Measurements from ENCODE around the gene ENTREP1. TPM values are rescaled to one million over a fixed set of nuclear protein-coding genes. Genes with fewer than 3 reads are reported as not detected.
"Not testable (repeated sequence)": the region's sequence is repeated elsewhere in the genome, so short reads cannot be mapped to it uniquely, and the experiment has no call there.

ENTREP1 gene
- total RNA-seq = not detected

- POLR2A ChIA-PET = no interaction called here
- peaks cover 64% of the 10 kb centered on the region for H3K27me3 Mint-ChIP-seq
- H3K4me1 Mint-ChIP-seq = peaks cover 7% of the 10 kb centered on the region
- H3K27ac Mint-ChIP-seq = no peak within 1 kb of the TSS
- CTCF ChIA-PET = no interaction called here
- no peak for DNase-seq
- no peaks in the 10 kb centered on the region for H3K36me3 Mint-ChIP-seq (ENCODE audit: low read depth)
- H3K4me3 Mint-ChIP-seq = no peak within 1 kb of the TSS
- H3K9me3 Mint-ChIP-seq = no peaks in the 10 kb centered on the region
These were observed at the start of gene ENTREP1 for GRCh38 chr9:69324549-69325401. Gene ENTREP1, plus strand, starts transcription at chr9:69325215. Its CDS starts 95 bp downstream, at chr9:69325310.

- Mint-ChIP-seq H3K36me3 (ENCODE audit: low read depth) (no peaks in the 10 kb centered on the region), H3K9me3 (peaks cover 28% of the 10 kb centered on the region), H3K27me3 (peaks cover 15% of the 10 kb centered on the region), H3K4me1 (peaks cover 2% of the 10 kb centered on the region), H3K4me3 (no peak overlapping the region), H3K27ac (no peak overlapping the region)
- POLR2A ChIA-PET = no interaction called here
- no peak for DNase-seq
- CTCF ChIA-PET = no interaction called here
These were observed 48.2 kb upstream of the ENTREP1 start for GRCh38 chr9:69276775-69277174.

- no peak for DNase-seq
- Mint-ChIP-seq H3K4me3 (no peak overlapping the region), H3K9me3 (peaks cover 28% of the 10 kb centered on the region), H3K4me1 (peaks cover 2% of the 10 kb centered on the region), H3K27ac (no peak overlapping the region), H3K27me3 (peaks cover 16% of the 10 kb centered on the region), H3K36me3 (ENCODE audit: low read depth) (no peaks in the 10 kb centered on the region)
- ChIA-PET POLR2A (no interaction called here), CTCF (no interaction called here)
These were observed 45.8 kb upstream of the ENTREP1 start for GRCh38 chr9:69279084-69279731.

GRCh38 chr9:69279733-69280132, 45.3 kb upstream of the ENTREP1 start:
- no peak overlapping the region for H3K4me3 Mint-ChIP-seq
- peaks cover 20% of the 10 kb centered on the region for H3K27me3 Mint-ChIP-seq
- ChIA-PET POLR2A (no interaction called here), CTCF (no interaction called here)
- H3K27ac Mint-ChIP-seq = no peak overlapping the region
- H3K9me3 Mint-ChIP-seq = peaks cover 28% of the 10 kb centered on the region
- H3K4me1 Mint-ChIP-seq = peaks cover 2% of the 10 kb centered on the region
- no peak for DNase-seq
- no peaks in the 10 kb centered on the region for H3K36me3 Mint-ChIP-seq (ENCODE audit: low read depth)

GRCh38 chr9:69283003-69283402, 42.0 kb upstream of the ENTREP1 start:
- ChIA-PET POLR2A (no interaction called here), CTCF (no interaction called here)
- H3K4me3 Mint-ChIP-seq = no peak overlapping the region
- peaks cover 33% of the 10 kb centered on the region for H3K27me3 Mint-ChIP-seq
- no peak for DNase-seq
- peaks cover 2% of the 10 kb centered on the region for H3K4me1 Mint-ChIP-seq
- no peak overlapping the region for H3K27ac Mint-ChIP-seq
- H3K36me3 Mint-ChIP-seq (ENCODE audit: low read depth) = no peaks in the 10 kb centered on the region
- peaks cover 14% of the 10 kb centered on the region for H3K9me3 Mint-ChIP-seq

GRCh38 chr9:69292078-69292477, 32.9 kb upstream of the ENTREP1 start:
- no peaks in the 10 kb centered on the region for H3K36me3 Mint-ChIP-seq (ENCODE audit: low read depth)
- no peak for DNase-seq
- CTCF ChIA-PET = no interaction called here
- no peak overlapping the region for H3K4me3 Mint-ChIP-seq
- no peaks in the 10 kb centered on the region for H3K4me1 Mint-ChIP-seq
- H3K9me3 Mint-ChIP-seq = no peaks in the 10 kb centered on the region
- POLR2A ChIA-PET = no interaction called here
- H3K27me3 Mint-ChIP-seq = peaks cover 3% of the 10 kb centered on the region
- H3K27ac Mint-ChIP-seq = no peak overlapping the region

- POLR2A ChIA-PET = no interaction called here
- DNase-seq = no peak
- H3K9me3 Mint-ChIP-seq = no peaks in the 10 kb centered on the region
- H3K27ac Mint-ChIP-seq = no peak overlapping the region
- H3K36me3 Mint-ChIP-seq (ENCODE audit: low read depth) = no peaks in the 10 kb centered on the region
- no peaks in the 10 kb centered on the region for H3K4me1 Mint-ChIP-seq
- CTCF ChIA-PET = no interaction called here
- H3K27me3 Mint-ChIP-seq = peaks cover 5% of the 10 kb centered on the region
- H3K4me3 Mint-ChIP-seq = no peak overlapping the region
These were observed 31.9 kb upstream of the ENTREP1 start for GRCh38 chr9:69293156-69293555.

GRCh38 chr9:69295872-69296552, 29.0 kb upstream of the ENTREP1 start:
- ChIA-PET CTCF (no interaction called here), POLR2A (no interaction called here)
- Mint-ChIP-seq H3K27ac (no peak overlapping the region), H3K4me1 (no peaks in the 10 kb centered on the region), H3K4me3 (no peak overlapping the region), H3K36me3 (ENCODE audit: low read depth) (no peaks in the 10 kb centered on the region), H3K9me3 (no peaks in the 10 kb centered on the region), H3K27me3 (peaks cover 10% of the 10 kb centered on the region)
- no peak for DNase-seq

GRCh38 chr9:69297300-69297980, 27.6 kb upstream of the ENTREP1 start:
- no peaks in the 10 kb centered on the region for H3K4me1 Mint-ChIP-seq
- no peak overlapping the region for H3K4me3 Mint-ChIP-seq
- ChIA-PET POLR2A (no interaction called here), CTCF (no interaction called here)
- no peaks in the 10 kb centered on the region for H3K9me3 Mint-ChIP-seq
- no peak for DNase-seq
- H3K36me3 Mint-ChIP-seq (ENCODE audit: low read depth) = no peaks in the 10 kb centered on the region
- no peak overlapping the region for H3K27ac Mint-ChIP-seq
- peaks cover 14% of the 10 kb centered on the region for H3K27me3 Mint-ChIP-seq

- Mint-ChIP-seq H3K27me3 (peaks cover 17% of the 10 kb centered on the region), H3K9me3 (no peaks in the 10 kb centered on the region), H3K27ac (no peak overlapping the region), H3K36me3 (ENCODE audit: low read depth) (no peaks in the 10 kb centered on the region), H3K4me1 (no peaks in the 10 kb centered on the region), H3K4me3 (no peak overlapping the region)
- ChIA-PET CTCF (no interaction called here), POLR2A (no interaction called here)
- no peak for DNase-seq
These were observed 25.7 kb upstream of the ENTREP1 start for GRCh38 chr9:69299315-69299714.

GRCh38 chr9:69299826-69300225, 25.2 kb upstream of the ENTREP1 start:
- H3K4me1 Mint-ChIP-seq = no peaks in the 10 kb centered on the region
- POLR2A ChIA-PET = no interaction called here

GRCh38 chr9:69303331-69303730, 21.7 kb upstream of the ENTREP1 start:
- Mint-ChIP-seq H3K27me3 (peaks cover 12% of the 10 kb centered on the region), H3K36me3 (ENCODE audit: low read depth) (no peaks in the 10 kb centered on the region), H3K27ac (no peak overlapping the region), H3K4me1 (no peaks in the 10 kb centered on the region), H3K9me3 (no peaks in the 10 kb centered on the region), H3K4me3 (no peak overlapping the region)
- ChIA-PET POLR2A (no interaction called here), CTCF (no interaction called here)
- DNase-seq = no peak

More at GRCh38 chr9:69299826-69300225, 25.2 kb upstream of the ENTREP1 start:
- CTCF ChIA-PET = no interaction called here
- Mint-ChIP-seq H3K36me3 (ENCODE audit: low read depth) (no peaks in the 10 kb centered on the region), H3K27me3 (peaks cover 16% of the 10 kb centered on the region), H3K4me3 (no peak overlapping the region), H3K27ac (no peak overlapping the region), H3K9me3 (no peaks in the 10 kb centered on the region)
- no peak for DNase-seq

GRCh38 chr9:69306895-69307445, 18.0 kb upstream of the ENTREP1 start:
- POLR2A ChIA-PET; H3K9me3 Mint-ChIP-seq; H3K27ac Mint-ChIP-seq; CTCF ChIA-PET; H3K4me1 Mint-ChIP-seq; DNase-seq; H3K4me3 Mint-ChIP-seq; H3K36me3 Mint-ChIP-seq (ENCODE audit: low read depth); H3K27me3 Mint-ChIP-seq: not testable (repeated sequence)

Measured in activated CD4-positive, alpha-beta memory T cell treated with anti-CD3 and anti-CD28 coated beads, Interleukin-2, amount 10 ng/mL, durations not matched to agents 7 days and 5 days (primary cell).